K562 (cell line): ENCODE data around the gene GPN1. TPM values are rescaled to one million over a fixed set of nuclear protein-coding genes. Genes with fewer than 3 reads are reported as not detected.

Experiments used
- HBP1 ChIP-seq: fragments of 450-650 bp; formaldehyde crosslinking; IDR thresholded peaks from 2 replicates; pipeline ENCODE4 v1.4.0; 2022; ENCODE audit warnings: missing genetic modification characterization
- HEY1 ChIP-seq: fragments of 250-450 bp; sonication (Bioruptor Pico); IDR thresholded peaks from 2 replicates; pipeline ENCODE4 v1.5.0; 2020; ENCODE audit warnings: mild to moderate bottlenecking, moderate library complexity, borderline replicate concordance
- MAZ ChIP-seq, 2 experiments: fragments of 450-650 bp in 1 of 2; sonication (generic) in 1 of 2; formaldehyde crosslinking; IDR thresholded peaks in 1 of 2; conservative IDR thresholded peaks in 1 of 2; 2 replicates each; pipeline versions ENCODE4 v1.4.0 to v1.5.0; 2020; ENCODE audit warnings: mild to moderate bottlenecking in 1 of 2, missing genetic modification reagents in 1 of 2
- MLLT1 ChIP-seq, 2 experiments: fragments of 450-650 bp; IDR thresholded peaks; 2 replicates each; pipeline ENCODE4 v1.6.1; 2016
- MYC ChIP-seq, 2 experiments: fragments of 250-450 bp in 1 of 2; sonication (Bioruptor Pico) in 1 of 2; IDR thresholded peaks; 2 replicates each; pipeline versions ENCODE4 v1.5.1 to v1.6.1; 2012 to 2021; ENCODE audit warnings: low read depth in 2 of 2, borderline replicate concordance in 1 of 2, improper control_type of control experiment in 1 of 2, low read length in 1 of 2, mild to moderate bottlenecking in 1 of 2, moderate library complexity in 1 of 2
- SLC30A9 ChIP-seq: fragments of 250-450 bp; sonication (Bioruptor Pico); IDR thresholded peaks from 2 replicates; pipeline ENCODE4 v1.8.0; 2022; ENCODE audit warnings: mild to moderate bottlenecking, moderate library complexity
- TBP ChIP-seq: optimal IDR thresholded peaks from 2 replicates; pipeline ENCODE3; 2011; ENCODE audit warnings: low read depth, low read length, improper control_type of control experiment
- ZNF384 ChIP-seq: IDR thresholded peaks from 2 replicates; pipeline ENCODE4 v1.6.1; 2012; ENCODE audit warnings: low read depth, low read length, improper control_type of control experiment
- polyA plus RNA-seq, 8 experiments: library from polyadenylated mRNA; depleted of rRNA in 4 of 8; stranded (reverse) in 5 of 8; unstranded in 3 of 8; fragments of >200 nt; fragmentation: Nextera tagmentation in 2 of 8; fragmentation: Illumina TruSeq in 1 of 8; extraction: Ambion mirVana in 2 of 8; extraction: Trizol in 1 of 8; gene quantifications; 2 replicates each; pipeline versions ENCODE4 v1.2.1 to v1.2.3, GENCODE V29; 2011 to 2014; ENCODE audit warnings: inconsistent platforms in 1 of 8, missing spikeins in 1 of 8
- total RNA-seq, 7 experiments: library from RNA; depleted of rRNA in 6 of 7; stranded (reverse); fragments of >200 nt in 6 of 7; fragmentation: Illumina TruSeq in 2 of 7; extraction: Trizol in 2 of 7; gene quantifications; 2 replicates each; pipeline versions ENCODE4 v1.2.1 to v1.2.3, GENCODE V29; 2011 to 2021; ENCODE audit warnings: low replicate concordance in 1 of 7
- TF ChIP-seq, protein P1 (sequence below): IDR thresholded peaks from 2 replicates; pipeline ENCODE4 v1.6.1; 2016; ENCODE audit warnings: missing genetic modification characterization, missing compliant biosample characterization
- TF ChIP-seq, protein P2 (sequence below): sonication (generic); formaldehyde crosslinking; IDR thresholded peaks from 2 replicates; pipeline ENCODE4 v1.8.1; 2022; ENCODE audit warnings: missing genetic modification reagents
- TF ChIP-seq, protein P3 (sequence below), 2 experiments: fragments of 450-650 bp in 1 of 2; sonication (generic) in 1 of 2; formaldehyde crosslinking; conservative IDR thresholded peaks; 2 replicates each; pipeline versions ENCODE4 v1.4.0 to v1.8.1; 2020 to 2022; ENCODE audit warnings: mild to moderate bottlenecking in 1 of 2, missing genetic modification reagents in 1 of 2

The GPN1 gene
- total and polyA plus RNA-seq, 9 of the 15 experiments (the other 6 are each of a cell fraction or from before 2014, with no cell fraction given): 23.4 to 171 (median 48.2) TPM

- TF ChIP-seq MLLT1 (IDR thresholded peaks at IDR 0.05) (no peak), MAZ (CRISPR knock-in tag; conservative IDR thresholded peaks at IDR 0.05 in 1 of 2, IDR thresholded peaks at IDR 0.05 in 1 of 2) (no peak), ZNF384 (no peak), MYC (IDR thresholded peaks at IDR 0.05; ENCODE audit: low read depth, low read length) (no peak), MYC (CRISPR knock-in tag; IDR thresholded peaks at IDR 0.05; ENCODE audit: borderline replicate concordance, low read depth) (no peak), TBP (no peak), HEY1 (CRISPR knock-in tag) (no peak), SLC30A9 (CRISPR knock-in tag) (no peak), HBP1 (CRISPR knock-in tag) (no peak)
- TF ChIP-seq, protein P1, sequence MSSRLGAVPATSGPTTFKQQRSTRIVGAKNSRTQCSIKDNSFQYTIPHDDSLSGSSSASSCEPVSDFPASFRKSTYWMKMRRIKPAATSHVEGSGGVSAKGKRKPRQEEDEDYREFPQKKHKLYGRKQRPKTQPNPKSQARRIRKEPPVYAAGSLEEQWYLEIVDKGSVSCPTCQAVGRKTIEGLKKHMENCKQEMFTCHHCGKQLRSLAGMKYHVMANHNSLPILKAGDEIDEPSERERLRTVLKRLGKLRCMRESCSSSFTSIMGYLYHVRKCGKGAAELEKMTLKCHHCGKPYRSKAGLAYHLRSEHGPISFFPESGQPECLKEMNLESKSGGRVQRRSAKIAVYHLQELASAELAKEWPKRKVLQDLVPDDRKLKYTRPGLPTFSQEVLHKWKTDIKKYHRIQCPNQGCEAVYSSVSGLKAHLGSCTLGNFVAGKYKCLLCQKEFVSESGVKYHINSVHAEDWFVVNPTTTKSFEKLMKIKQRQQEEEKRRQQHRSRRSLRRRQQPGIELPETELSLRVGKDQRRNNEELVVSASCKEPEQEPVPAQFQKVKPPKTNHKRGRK (tag): no peak
- TF ChIP-seq, protein P2, sequence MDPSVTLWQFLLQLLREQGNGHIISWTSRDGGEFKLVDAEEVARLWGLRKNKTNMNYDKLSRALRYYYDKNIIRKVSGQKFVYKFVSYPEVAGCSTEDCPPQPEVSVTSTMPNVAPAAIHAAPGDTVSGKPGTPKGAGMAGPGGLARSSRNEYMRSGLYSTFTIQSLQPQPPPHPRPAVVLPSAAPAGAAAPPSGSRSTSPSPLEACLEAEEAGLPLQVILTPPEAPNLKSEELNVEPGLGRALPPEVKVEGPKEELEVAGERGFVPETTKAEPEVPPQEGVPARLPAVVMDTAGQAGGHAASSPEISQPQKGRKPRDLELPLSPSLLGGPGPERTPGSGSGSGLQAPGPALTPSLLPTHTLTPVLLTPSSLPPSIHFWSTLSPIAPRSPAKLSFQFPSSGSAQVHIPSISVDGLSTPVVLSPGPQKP (CRISPR knock-in tag): no peak
- TF ChIP-seq, protein P3, sequence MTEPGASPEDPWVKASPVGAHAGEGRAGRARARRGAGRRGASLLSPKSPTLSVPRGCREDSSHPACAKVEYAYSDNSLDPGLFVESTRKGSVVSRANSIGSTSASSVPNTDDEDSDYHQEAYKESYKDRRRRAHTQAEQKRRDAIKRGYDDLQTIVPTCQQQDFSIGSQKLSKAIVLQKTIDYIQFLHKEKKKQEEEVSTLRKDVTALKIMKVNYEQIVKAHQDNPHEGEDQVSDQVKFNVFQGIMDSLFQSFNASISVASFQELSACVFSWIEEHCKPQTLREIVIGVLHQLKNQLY (CRISPR knock-in tag; conservative IDR thresholded peaks at IDR 0.05): no peak
These were observed 61.2 kb downstream of the GPN1 start (continued) for GRCh38 chr2:27690052-27690451.
